ENCODE results near the gene NEMP1. TPM values are rescaled to one million over a fixed set of nuclear protein-coding genes. Genes with fewer than 3 reads are reported as not detected.

The NEMP1 gene
- total and polyA plus RNA-seq, 2 of the 13 experiments (the other 11 are each of a cell fraction or from before 2014, with no cell fraction given): 11.4 to 12.9 TPM

DNA sequence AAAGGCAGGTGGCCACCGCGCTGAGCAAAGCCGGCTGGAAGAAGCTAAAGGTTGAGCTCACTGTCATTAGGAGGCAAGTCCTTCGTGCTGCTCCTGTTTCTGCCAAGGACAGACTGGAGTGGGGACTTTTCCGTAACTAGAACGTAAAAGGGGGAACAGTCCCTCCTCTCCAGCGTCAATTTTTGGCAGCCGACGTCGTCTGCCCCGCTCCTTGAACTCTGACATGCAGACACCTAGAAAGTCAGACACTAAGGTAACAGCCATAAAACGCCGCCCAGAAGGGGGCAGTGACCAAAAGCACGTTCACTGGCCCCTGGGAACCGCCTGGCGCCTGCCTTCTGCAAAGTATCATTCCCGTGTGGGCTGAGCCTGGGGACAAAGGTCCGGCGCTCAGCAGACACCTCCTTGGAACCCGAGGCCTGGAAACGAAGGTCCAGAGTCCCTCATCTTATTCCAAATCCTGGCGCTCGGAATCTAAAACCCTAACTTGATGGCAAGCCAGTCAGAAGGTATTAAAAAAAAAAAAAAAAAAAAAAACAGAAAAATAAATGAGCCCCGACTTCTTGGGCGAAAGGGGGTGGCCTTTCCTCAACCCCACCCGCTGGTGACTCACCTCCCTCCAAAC, 48.6 kb upstream of the NEMP1 start (continued):
- no peak; the same call in 1 of the 2 replicates for TF ChIP-seq ZNF792 (CRISPR knock-in tag; IDR thresholded peaks at IDR 0.05)
- peak; percentile 59; the same call in 1 of the 2 replicates for TF ChIP-seq HOXA3 (CRISPR knock-in tag; IDR thresholded peaks at IDR 0.05)
- TF ChIP-seq, protein P1, sequence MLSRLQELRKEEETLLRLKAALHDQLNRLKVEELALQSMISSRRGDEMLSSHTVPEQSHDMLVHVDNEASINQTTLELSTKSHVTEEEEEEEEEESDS (CRISPR knock-in tag; IDR thresholded peaks at IDR 0.05; ENCODE audit: borderline replicate concordance): no peak
- no peak for TF ChIP-seq SMAD9 (CRISPR knock-in tag; IDR thresholded peaks at IDR 0.05)
- TF ChIP-seq SRSF1 (optimal IDR thresholded peaks at IDR 0.05; ENCODE audit: low read depth, low read length): no peak
- no peak for TF ChIP-seq PHF5A (CRISPR knock-in tag; IDR thresholded peaks at IDR 0.05; ENCODE audit: low read depth, unreplicated experiment)
- TF ChIP-seq, protein P2, sequence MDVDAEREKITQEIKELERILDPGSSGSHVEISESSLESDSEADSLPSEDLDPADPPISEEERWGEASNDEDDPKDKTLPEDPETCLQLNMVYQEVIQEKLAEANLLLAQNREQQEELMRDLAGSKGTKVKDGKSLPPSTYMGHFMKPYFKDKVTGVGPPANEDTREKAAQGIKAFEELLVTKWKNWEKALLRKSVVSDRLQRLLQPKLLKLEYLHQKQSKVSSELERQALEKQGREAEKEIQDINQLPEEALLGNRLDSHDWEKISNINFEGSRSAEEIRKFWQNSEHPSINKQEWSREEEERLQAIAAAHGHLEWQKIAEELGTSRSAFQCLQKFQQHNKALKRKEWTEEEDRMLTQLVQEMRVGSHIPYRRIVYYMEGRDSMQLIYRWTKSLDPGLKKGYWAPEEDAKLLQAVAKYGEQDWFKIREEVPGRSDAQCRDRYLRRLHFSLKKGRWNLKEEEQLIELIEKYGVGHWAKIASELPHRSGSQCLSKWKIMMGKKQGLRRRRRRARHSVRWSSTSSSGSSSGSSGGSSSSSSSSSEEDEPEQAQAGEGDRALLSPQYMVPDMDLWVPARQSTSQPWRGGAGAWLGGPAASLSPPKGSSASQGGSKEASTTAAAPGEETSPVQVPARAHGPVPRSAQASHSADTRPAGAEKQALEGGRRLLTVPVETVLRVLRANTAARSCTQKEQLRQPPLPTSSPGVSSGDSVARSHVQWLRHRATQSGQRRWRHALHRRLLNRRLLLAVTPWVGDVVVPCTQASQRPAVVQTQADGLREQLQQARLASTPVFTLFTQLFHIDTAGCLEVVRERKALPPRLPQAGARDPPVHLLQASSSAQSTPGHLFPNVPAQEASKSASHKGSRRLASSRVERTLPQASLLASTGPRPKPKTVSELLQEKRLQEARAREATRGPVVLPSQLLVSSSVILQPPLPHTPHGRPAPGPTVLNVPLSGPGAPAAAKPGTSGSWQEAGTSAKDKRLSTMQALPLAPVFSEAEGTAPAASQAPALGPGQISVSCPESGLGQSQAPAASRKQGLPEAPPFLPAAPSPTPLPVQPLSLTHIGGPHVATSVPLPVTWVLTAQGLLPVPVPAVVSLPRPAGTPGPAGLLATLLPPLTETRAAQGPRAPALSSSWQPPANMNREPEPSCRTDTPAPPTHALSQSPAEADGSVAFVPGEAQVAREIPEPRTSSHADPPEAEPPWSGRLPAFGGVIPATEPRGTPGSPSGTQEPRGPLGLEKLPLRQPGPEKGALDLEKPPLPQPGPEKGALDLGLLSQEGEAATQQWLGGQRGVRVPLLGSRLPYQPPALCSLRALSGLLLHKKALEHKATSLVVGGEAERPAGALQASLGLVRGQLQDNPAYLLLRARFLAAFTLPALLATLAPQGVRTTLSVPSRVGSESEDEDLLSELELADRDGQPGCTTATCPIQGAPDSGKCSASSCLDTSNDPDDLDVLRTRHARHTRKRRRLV (CRISPR knock-in tag; IDR thresholded peaks at IDR 0.05): no peak
- no peak for TF ChIP-seq RBAK (CRISPR knock-in tag; IDR thresholded peaks at IDR 0.05)
- TF ChIP-seq, protein P3, sequence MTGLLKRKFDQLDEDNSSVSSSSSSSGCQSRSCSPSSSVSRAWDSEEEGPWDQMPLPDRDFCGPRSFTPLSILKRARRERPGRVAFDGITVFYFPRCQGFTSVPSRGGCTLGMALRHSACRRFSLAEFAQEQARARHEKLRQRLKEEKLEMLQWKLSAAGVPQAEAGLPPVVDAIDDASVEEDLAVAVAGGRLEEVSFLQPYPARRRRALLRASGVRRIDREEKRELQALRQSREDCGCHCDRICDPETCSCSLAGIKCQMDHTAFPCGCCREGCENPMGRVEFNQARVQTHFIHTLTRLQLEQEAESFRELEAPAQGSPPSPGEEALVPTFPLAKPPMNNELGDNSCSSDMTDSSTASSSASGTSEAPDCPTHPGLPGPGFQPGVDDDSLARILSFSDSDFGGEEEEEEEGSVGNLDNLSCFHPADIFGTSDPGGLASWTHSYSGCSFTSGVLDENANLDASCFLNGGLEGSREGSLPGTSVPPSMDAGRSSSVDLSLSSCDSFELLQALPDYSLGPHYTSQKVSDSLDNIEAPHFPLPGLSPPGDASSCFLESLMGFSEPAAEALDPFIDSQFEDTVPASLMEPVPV (CRISPR knock-in tag; IDR thresholded peaks at IDR 0.05): 0 out of 2 replicates have a peak, but pooled peaks have one; percentile 34
- TF ChIP-seq ATAD3A (CRISPR knock-in tag; IDR thresholded peaks at IDR 0.05): no peak
- TF ChIP-seq FOXK2 (IDR thresholded peaks at IDR 0.05): no peak
- TF ChIP-seq, protein P4, sequence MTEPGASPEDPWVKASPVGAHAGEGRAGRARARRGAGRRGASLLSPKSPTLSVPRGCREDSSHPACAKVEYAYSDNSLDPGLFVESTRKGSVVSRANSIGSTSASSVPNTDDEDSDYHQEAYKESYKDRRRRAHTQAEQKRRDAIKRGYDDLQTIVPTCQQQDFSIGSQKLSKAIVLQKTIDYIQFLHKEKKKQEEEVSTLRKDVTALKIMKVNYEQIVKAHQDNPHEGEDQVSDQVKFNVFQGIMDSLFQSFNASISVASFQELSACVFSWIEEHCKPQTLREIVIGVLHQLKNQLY (CRISPR knock-in tag; IDR thresholded peaks at IDR 0.05): no peak
- no peak for TF ChIP-seq RBM22 (optimal IDR thresholded peaks at IDR 0.05; ENCODE audit: low read length)
- TF ChIP-seq, protein P5, sequence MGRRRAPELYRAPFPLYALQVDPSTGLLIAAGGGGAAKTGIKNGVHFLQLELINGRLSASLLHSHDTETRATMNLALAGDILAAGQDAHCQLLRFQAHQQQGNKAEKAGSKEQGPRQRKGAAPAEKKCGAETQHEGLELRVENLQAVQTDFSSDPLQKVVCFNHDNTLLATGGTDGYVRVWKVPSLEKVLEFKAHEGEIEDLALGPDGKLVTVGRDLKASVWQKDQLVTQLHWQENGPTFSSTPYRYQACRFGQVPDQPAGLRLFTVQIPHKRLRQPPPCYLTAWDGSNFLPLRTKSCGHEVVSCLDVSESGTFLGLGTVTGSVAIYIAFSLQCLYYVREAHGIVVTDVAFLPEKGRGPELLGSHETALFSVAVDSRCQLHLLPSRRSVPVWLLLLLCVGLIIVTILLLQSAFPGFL (CRISPR knock-in tag; IDR thresholded peaks at IDR 0.05): no peak
- no peak for TF ChIP-seq MTA1 (CRISPR knock-in tag; IDR thresholded peaks at IDR 0.05; ENCODE audit: borderline replicate concordance)
- no peak for TF ChIP-seq ZNF569 (CRISPR knock-in tag; IDR thresholded peaks at IDR 0.05; ENCODE audit: borderline replicate concordance)
- TF ChIP-seq ZNF530 (CRISPR knock-in tag; IDR thresholded peaks at IDR 0.05; ENCODE audit: low read depth): no peak
- TF ChIP-seq ZC3H4 (CRISPR knock-in tag; IDR thresholded peaks at IDR 0.05; ENCODE audit: borderline replicate concordance): no peak
- no peak for TF ChIP-seq SOX6 (IDR thresholded peaks at IDR 0.05)
- TF ChIP-seq SOX6 (CRISPR knock-in tag; IDR thresholded peaks at IDR 0.05): peak; percentile 51; the same call in 1 of the 2 replicates
- TF ChIP-seq ZFP37 (CRISPR knock-in tag; IDR thresholded peaks at IDR 0.05; ENCODE audit: borderline replicate concordance): no peak
- no peak for TF ChIP-seq ZNF205 (CRISPR knock-in tag; IDR thresholded peaks at IDR 0.05)
- TF ChIP-seq, protein P6, sequence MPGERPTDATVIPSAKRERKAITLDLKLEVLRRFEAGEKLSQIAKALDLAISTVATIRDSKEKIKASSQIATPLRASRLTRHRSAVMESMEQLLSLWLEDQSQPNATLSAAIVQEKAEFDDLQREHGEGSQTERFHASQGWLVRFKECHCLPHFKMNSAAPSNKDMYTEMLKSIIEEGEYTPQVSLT (CRISPR knock-in tag; IDR thresholded peaks at IDR 0.05; ENCODE audit: borderline replicate concordance, low read depth): no peak

Measured in HepG2 (cell line).